ENCODE measurements around the gene PTPRT.

- TF ChIP-seq CTCF (IDR thresholded peaks at IDR 0.05) (no peak), ZFX (IDR thresholded peaks at IDR 0.05; ENCODE audit: borderline replicate concordance) (no peak)
These were observed 727.6 kb downstream of the PTPRT start for GRCh38 chr20:42461965-42462593.

Data from 22Rv1 (cell line).